IPS DF 4.7 (cell line): Measurements from ENCODE around the gene SLC12A8.

Experiments
- DNase-seq: peaks from one replicate; pipeline ENCODE4 v3.0.0-alpha.2; 2013; ENCODE audit warnings: low spot score; ENCODE audit errors: extremely low read depth

The SLC12A8 gene

DNA sequence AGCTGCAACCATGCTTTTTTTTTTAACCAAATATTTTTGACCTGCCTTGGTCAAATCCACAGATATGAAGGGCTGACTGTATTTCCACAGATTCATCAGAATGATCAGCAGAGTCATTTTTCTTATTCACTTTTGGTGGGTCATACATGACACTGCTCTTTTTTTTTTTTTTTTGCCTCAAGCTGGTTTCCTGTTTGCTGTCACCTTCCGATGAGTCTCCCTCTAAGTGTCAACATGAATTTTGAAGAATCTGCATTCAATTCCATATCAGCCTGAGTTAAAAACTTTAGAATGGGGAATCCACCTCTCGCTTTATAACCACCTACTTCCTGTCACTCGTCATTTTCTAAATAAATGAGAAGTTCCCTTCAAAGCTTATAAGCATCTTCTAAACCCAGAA is 2.2 kb upstream of the SLC12A8 start:
- no peak for DNase-seq

DNA sequence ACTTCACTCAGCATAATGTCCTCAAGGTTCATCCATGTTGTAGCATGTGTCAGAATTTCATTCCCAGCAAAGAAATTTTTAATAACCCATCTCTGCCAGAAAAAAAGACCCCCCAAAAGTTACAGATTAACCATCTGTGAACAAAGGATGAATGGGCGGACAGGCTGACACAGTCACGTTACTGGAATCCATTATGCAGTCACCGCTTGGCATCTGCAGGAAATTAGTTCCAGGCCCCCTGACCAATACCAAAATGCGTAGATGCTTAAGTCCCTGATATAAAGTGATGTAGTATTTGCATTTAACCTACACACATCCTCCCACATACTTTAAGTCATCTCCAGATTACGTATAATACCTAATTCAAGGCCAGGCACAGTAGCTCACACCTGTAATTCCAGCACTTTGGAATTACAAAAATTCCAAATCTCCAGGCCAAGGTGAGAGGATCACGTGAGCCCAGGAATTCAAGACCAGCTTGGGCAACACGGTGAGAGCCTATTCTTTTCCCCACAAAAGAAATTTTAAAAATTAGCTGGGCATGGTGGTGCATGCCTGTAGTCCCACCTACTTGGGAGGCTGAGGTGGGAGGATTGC is 1.5 kb upstream of the SLC12A8 start:
- no peak for DNase-seq

DNA sequence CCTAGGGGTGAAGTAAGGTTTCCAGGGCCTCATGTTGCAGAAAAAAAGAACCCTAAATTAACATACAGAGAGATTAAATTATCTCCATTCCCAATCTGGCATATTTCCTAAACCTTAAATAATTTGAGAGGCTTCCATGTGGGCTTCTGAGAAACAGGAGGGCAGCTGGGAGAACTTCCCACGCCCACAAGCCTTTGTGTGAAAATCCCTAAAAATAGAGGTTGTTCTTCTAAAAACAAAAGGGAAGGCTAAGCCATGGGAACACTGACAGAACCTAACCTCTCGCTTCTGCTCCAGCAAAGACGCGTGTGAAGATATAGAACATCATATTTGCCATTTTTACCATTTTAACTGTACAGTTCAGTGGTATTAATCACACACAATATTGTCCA is 812 bp upstream of the SLC12A8 start:
- no peak for DNase-seq

DNA sequence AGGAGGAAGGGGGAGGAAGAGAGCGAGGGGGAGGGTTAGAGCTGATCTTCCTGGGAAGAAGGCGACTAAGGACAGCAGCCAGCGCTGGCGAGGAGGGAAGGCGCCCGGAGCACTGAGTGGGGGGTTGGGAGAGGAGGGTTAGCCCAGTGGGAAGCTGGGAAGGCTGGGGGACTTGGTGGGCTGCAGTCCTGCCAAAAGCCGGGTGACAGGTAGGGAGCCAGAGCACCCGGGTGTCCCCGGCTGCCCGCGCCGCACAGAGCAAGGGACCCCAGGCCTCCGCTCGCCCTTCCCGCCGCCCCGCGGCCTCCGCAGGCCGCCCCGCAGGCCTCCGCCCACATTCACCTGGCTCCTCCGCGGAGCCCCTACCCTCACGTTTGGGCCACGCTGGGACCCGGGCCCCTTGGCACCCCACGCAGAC is 448 bp downstream of the SLC12A8 start:
- DNase-seq = no peak

DNA sequence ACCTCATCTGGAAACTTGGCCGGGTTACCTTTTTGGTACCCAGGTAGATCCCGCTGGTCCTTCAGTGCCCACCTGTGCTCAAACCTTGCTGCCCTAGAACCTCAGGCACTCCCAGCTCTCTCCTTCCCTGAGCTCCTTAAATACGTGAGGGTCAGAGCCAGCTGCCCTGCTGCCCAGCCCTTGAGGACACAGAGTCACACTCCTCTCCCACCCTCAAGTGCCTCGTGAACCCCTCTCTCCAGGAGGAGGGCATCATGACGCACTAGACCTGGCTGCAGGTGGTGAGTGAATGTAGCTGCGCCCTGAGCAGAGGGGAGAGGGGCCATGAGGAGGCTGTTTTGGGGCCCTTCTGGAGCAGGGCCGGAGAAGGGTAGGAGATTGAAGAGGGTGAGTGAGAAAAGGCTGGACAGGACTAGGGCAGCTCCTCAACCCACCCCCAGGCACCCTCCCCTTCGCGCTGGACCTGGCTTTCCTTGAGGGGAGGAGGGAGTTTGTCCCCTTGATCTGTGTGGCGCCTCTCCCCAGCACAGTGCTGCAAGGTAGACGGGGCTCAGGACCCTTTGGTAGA is 941 bp downstream of the SLC12A8 start:
- no peak for DNase-seq

DNA sequence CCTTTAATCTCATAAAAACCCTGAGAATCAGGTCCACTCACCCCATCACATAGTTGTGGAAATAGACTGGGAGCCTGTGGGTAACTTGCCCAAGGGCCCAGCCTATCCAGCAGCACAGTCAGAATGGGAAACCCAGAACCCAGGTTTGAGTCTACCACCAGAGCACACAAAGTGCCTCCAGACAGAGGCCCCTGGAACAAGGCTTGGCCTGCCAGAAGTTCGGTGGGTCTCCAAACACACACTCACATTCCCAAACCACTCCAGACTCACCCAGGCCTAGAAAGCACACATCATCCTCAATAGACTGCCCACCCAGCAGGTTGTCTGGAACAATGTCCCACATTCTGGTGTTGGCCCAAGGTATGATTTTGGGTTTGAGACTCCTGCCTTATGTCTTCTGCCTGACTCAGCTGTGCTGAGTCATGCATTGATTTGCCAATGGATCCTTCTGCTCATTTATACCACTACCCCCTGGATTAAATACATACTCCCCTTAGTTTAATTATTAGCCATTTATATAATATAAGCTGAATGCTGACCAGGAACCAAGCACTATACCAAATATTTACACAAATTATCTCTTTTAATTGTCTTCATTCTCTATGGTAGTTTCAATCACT is 4.5 kb downstream of the SLC12A8 start:
- DNase-seq = no peak

DNA sequence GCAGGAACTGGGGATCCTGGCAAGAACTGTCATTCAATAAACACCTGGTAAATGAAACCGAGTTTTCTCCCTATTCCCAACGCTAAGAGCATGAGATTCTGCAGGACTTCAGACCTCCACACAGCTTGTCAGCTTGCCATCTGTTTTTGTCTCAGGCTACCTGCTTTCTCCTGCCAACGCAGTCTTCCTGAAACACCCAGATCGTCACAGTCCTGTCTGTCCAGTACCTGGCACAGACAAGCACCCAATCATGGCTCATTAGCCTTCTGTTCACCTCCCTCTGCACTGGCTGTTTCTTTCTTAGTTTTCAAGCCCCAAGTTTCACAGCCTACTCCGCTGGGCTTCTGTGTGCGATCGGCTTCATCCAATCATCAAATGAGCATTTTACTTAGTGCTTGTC is 5.0 kb downstream of the SLC12A8 start:
- no peak for DNase-seq

DNA sequence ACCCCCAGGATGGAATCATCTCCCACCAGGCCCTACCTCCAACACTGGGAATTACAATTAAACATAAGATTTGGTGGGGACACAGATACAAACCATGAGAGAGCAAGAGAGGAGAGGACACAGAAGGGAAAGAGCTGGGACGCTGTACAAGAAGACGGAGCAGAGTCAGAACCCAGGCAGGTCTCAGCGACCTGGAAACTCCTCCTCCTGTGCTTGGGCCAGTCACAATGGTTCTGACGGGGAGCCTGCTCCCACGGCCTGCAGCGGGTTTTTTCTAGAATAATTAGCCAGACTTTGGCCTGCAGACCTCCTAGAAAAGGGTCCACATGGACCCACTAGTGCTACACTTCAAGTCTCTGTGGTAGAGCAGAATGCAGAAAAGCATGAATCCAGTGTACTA is 5.6 kb downstream of the SLC12A8 start:
- DNase-seq = no peak

DNA sequence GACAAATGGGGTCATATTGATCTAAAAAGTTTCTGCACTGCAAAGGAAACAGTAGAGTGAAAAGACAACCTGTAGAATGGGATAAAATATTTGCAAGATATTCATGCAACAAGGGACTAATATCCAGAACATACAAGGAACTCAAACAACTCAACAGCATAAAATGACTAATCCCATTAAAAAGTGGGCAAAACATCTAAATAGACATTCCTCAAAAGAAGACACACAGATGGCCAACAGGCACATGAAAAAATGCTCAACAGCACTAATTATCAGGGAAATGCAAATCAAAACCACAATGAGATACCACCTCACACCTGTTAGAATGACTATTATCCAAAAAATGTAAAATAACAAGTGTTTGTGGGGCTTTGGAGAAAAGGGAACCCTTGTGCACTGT is 8.8 kb downstream of the SLC12A8 start:
- no peak for DNase-seq

DNA sequence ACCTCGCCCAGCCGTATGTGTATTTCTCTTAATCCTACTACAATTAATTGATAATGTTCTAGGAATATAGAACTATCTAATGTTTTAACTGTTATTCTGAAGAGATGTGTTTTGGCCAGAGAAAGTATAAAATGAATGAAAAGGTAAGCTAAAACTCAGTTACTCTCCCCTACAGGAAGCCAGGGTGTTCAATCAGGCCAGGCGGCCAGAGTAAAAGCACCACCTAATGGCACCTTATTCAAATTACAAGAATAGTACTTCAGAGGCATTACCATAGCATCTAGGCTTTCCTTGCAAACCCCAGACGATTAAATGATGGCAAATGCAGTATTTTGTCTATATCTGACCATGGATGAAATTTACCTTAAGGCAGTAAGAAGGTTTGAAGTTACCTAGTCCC is 10.4 kb downstream of the SLC12A8 start:
- no peak for DNase-seq

DNA sequence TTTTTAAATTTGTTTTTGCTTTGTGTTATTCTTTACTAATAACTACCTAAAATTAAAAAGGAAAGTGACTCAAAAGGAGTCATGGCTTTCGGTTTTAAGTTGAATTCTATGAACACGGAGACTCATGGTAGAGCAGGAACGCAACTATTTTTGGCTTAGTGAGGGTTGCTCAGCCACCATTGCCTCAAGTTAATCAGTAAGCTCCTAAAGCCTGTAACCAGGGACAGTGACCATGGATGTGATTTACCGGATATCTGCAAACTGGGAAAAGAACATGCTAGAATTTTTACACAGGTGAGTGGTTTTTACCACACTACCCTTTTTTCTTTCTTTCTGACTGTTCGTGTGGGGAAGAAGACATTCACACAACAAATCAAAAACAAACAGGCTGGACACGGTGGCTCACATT is 11.8 kb downstream of the SLC12A8 start:
- DNase-seq = no peak

DNA sequence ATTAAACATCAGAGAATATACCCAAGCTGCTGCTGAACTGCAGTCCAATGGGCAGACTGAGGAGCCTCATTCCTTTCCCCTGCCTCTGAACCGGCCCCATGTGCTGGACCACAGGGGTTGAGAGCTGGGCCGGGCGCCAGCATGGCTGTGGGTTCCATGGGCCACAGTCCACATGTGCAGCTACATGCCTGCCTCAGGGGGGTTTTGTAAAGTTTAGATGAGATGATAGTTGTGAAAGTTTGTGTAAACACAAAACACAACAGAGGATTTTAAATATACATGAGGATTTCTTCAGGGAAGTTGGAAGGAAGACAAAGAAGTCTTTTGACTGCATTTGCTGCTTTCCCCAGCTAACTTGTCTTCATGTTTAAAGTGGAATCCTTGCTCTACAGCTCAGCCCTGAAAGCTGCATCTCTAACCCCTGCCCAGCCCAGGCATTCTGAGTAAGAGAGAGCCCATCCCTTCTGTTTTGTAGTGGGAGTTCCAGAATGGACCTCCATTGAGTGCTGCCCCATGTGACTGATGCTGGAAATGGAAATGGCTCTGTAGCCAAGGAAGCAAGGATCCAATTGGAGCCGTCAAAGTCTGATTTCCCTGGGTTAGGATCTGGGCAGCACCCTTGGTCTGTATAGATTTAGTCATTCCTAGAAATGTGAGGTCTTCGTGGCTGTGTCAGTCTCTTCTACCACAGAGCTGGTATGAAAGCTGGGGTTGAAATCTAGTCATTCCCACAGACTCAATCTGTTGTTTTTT is 17.5 kb downstream of the SLC12A8 start:
- no peak for DNase-seq

DNA sequence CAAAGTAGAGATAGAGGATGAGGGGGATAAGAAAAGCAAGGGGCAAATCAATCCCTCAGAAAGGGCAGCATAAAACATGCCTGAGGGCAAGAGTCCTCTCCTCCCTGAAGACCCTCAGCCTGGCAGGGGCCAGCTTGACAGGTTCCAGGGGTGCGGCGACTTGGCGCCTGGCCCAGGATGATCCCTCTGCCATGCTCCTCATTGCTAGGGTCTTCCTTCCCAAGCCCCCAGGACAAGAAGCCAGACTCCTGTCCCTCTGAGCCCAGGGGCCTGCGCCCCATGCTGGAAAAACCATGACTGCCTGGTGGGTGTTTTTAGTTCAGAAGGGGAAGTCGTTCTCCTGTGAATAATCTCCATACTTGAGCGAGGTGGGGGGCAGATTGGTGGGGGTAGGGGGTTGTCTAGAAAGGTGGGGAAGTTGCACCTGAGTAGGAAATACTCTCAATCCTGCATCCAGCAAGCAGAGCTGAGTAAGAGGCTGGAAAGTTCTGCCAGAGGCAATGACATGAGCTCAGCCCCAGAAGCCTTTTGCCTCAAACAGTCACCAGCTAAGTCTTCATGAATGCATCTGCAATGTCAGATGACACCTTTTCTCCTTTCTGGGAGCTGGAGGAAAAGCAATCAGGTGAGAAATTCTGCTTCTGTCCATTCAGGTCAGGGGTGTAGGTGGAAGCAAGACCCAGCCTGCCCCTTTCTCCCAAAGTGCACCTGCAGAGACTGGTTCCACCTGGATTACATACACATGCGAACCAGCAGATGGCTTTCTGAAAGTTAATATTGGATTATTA is 18.3 kb downstream of the SLC12A8 start:
- DNase-seq = no peak

DNA sequence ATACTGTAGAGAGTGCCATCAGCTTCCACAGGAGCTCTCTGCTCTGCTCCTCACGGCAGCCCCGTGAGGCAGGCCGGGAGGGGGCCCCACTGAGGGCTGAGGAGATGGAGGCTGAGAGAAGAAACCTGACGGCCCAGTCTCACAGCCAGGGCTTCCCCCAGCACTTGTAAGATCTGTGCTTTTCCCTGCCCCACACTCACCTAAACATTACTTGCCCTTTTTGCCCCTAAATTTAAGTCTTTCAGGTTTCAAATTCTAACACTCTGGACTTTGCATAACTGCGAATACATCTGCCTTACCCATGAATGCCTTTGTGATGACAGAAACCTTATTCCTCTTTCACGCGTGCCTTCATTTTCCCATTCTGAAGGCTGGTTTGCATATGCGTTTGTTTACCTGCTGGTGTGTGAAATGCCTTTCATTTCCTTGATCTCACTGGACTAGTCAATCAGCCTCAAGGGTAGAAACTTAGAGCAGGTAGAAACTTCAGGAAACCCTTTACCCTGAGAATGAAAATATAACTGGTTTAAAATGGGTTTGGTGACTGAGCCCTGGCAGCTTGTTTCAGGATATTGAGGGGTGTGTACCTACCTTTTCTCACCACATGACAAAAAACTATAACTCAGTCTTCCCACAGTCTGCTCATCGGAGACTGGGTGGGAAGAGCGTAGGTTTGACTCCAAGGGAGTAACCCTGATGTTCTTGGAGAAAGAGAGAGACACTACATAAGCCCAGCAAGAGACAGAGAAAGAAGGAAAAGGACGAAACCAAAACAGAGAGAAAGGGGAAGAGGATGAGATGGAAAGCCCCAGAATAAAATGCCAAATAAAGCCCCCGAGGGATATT is 20.1 kb downstream of the SLC12A8 start:
- DNase-seq = no peak

DNA sequence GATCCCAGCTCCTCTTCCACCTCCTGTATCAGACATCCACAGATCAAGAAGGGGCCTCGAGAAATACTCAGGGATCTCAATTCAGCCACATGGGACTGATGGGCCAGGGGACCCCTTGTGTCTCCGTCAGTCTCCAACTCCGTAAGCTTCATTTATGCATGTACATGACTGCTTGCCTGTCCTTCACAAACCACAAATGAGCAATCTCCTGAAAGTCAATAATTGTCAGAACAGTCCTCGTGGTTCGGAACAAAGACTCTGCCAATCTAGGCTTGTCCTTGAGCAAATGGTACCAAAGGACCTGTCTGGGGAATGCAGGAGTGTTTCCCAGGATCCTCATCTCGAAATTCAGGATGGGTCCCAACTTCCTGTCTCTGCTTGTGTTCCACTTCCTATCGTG is 20.8 kb downstream of the SLC12A8 start:
- no peak for DNase-seq

DNA sequence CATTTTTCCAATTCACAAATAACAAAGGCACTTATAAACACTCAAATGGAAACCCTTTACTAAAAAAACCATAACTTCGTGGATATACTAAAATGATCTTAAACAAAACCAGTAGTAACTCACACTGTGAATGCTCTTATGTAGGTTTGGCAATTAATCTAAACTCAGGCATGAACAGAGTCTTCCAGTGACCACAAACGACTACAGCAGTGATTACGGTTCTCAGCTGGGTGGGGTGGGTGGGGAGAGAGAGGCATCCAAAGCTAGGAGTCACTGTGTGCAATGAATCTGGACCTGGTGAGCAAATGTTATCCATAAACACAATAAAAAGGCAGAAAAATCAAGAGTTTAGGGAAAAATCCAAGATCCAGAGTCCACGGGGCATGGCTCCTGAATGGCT is 21.3 kb downstream of the SLC12A8 start:
- DNase-seq = no peak

DNA sequence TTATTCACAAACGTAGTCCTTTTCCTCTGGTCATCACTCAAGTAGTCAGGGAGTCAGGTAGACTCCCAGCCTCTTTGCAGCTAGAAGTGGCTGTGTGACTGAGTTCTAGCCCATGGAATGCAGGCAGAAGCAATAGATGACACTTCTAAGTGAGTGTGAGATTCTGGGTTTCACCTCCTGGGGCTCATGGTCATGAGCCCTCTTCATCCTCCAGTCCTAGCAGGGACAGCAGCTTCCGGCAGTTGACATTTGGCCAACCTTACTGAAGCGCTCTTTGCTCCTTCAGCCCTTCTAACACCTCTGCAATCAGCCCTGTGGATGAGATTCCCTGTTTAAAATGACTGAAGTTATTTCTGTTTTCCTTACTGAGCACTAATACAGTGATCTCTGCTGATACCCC is 21.8 kb downstream of the SLC12A8 start:
- no peak for DNase-seq

DNA sequence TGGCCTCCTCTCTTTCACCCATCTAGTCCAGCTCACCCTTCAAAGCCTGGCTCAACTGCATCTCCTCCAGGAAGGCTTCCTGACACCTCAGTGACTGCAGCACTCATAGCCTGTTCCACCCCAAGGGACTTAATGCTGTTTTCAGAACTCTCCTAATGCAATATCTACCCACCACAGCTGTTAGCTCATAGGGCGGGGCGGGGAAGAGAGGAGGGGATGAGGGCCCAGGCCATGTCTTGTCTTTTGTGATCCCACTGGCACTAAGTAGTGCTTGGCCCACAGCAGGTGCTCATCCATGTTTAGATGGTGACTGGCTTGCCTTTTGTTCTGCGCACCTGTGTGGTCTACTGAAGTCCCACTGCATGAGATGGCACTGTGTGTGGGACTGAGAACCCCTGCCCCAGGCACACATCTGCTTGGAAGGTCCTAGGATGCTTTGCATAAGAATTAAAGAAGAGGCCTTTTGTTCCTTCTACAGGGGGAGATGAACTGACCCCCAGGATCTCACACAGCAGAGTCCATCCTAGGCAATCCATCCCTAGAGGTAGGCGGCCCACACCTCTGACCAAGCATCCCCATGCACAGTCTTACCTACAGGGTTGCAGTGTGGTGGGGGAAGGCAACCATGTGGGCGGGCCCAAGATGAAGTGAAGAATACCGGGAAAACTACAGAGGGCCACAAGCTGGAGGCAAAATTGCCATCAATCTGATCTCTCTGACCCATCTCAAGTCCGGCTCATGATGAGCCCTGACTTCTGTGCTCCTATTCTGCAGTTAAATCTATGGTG is 23.0 kb downstream of the SLC12A8 start:
- DNase-seq = no peak

DNA sequence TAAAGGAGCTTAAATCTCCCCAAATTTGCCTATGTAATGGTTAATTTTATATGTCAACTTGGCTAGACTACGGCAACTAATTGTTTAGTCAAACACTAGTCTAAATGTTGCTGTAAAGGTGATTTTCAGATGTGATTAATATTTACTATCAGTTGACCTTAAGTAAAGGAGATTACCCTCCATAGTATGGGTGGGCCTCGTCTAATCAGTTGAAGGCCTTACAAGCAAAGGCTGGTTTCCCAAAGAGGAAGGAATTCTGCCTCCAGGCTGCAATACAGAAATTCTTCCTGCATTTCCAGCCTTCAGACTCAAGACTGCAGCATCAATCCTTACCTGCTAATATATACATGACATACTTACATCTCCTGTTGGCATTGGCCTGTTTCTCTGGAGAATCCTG is 23.6 kb downstream of the SLC12A8 start:
- DNase-seq = no peak

DNA sequence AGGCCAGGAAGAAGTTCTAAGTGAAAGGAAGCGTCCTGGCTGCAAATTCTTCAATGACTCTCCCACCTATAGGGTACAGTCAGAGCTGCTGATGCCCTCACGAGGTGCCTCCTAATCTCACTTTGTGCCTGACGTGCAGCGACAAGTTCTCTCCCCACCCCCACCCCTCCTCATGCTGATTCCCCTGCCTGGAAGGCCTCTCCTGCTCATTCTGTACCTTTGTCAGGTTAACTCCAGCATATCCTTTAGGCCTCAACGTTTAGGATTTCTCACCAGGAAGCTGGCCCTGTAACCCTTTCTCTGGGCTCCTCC is 25.0 kb downstream of the SLC12A8 start:
- DNase-seq = no peak
